Measurements from ENCODE around the gene DNAJC8.

The DNAJC8 gene

DNA sequence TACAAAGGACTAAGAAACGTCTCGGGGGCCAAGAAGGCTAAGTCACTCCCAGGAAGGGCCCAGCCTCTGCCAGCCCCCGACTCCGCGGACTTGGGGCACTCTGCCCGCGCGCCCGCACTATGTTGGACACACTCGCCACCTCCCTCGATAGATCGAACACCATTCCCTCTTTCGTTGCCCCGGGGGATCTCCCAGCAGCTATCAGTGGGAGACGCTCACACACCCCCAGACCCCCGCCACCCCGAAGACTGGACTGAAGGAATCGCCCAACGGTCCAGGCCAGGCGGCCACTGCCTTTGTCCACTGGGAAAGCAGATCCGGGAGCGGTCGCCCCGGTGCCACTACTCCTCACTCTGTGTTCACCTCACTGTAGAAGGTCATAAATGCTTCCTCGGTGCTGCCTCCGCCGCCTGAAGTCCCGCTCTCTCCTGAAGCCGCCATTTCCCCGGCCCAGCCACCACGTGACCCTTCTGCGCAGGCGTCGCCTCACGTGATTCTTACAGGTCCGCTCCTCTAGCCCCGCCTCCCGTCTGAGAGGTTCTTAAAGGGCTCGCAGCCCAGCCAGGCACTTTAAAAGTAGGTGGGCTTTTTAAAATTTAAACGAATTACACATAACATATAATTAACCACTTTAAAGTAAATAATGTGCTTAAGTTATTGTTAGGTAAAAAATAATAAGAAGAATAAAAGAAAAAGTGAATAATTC lies at the start of gene DNAJC8:
Gene DNAJC8 (minus strand): TSS at position 472 of the 706 bp plus-strand sequence. CDS start 31 bp downstream, at position 441.
- DNase-seq (ENCODE audit: low read depth) = peak; percentile 90

DNA sequence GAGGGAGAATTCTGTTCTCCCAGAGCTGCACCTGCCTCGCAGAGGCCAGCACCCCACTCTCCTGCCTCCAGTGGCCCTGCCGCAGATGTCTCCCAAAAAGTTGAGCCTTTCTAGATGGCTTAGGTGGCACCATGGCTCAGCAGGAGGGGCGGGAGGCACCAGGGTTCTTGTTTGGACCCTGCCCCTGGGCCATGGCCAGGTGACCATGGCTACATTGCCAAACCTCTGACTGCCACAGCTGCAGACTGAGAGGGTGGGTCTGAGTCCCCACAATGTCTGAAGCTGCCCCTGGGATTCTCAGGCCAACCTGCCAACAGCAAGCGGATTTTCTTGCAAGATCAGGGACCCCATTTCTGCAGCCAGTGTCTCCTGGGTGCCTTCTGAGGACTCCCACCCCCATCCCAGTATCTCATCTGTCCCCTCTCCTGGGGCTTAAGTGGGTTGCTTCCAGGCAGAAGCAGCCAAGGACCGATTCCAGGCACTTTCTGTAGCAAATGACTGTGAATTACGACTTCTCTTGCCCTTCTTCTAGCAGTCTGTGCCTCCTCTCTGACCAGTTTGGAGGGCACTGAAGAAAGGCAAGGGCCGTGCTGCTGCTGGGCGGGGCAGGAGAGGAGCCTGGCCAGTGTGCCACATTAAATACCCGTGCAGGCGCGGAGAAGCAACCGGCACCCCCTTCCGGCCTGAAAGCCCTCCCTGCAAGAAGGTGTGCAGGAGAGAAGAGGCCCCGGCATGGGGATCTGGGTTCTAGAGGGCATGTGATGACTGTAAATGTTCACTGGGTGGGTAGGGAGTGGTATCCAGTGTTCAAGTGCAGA lies 49.0 kb upstream of the DNAJC8 start:
- DNase-seq (ENCODE audit: low read depth) = no peak

- no peak for DNase-seq (ENCODE audit: low read depth)
Observed at GRCh38 chr1:28280977-28281381, 48.1 kb upstream of the DNAJC8 start.

DNA sequence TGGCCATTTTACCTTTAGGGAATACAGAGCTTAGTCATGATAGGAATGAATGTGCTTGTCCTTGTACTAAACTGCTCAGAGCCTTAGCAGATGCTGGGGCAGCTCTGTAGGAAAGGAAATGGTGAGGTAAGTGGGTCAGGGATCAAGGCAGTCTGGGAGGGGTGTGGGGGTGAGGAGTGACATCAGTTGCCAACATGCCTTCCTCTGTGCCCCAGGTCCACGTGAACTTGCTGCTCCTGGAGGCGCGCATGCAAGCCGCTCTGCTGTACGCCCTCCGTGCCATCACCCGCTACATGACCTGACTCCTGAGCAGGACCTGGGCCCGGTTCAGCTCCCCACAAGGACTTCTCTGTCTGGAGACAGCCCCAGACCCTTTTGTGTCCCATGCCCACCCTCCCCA lies 47.7 kb upstream of the DNAJC8 start:
- no peak for DNase-seq (ENCODE audit: low read depth)

GRCh38 chr1:28279721-28280120 lies 46.9 kb upstream of the DNAJC8 start:
- DNase-seq (ENCODE audit: low read depth) = no peak

GRCh38 chr1:28278763-28279162 lies 45.9 kb upstream of the DNAJC8 start:
- DNase-seq (ENCODE audit: low read depth) = no peak

DNA sequence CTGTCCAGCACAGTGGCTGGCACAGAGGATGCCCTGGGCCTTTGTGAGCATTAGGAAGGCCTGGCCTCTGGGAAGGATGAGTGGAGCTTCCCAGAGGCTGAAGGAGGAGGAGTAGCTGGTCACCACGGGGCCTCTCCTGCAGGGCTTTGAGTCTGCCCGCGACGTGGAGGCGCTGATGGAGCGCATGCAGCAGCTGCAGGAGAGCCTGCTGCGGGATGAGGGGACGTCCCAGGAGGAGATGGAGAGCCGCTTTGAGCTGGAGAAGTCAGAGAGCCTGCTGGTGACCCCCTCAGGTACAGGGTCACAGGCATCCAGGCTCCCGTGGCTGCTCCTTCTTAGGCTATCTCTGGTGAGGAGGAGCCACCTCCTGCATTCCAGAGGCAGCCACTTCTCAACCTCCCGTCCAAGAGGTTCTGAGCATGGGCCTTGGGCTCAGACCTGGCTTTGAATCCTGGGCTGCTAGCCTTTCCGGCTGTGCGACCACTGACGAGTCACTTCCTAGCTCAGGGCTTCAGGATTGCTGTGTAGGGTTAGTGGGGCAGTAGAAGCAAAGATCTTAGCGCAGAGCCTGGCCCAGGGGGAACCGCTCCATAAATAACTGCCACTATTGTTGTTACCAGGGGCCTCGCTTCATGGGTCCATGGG lies 40.5 kb upstream of the DNAJC8 start:
- DNase-seq (ENCODE audit: low read depth) = no peak

DNA sequence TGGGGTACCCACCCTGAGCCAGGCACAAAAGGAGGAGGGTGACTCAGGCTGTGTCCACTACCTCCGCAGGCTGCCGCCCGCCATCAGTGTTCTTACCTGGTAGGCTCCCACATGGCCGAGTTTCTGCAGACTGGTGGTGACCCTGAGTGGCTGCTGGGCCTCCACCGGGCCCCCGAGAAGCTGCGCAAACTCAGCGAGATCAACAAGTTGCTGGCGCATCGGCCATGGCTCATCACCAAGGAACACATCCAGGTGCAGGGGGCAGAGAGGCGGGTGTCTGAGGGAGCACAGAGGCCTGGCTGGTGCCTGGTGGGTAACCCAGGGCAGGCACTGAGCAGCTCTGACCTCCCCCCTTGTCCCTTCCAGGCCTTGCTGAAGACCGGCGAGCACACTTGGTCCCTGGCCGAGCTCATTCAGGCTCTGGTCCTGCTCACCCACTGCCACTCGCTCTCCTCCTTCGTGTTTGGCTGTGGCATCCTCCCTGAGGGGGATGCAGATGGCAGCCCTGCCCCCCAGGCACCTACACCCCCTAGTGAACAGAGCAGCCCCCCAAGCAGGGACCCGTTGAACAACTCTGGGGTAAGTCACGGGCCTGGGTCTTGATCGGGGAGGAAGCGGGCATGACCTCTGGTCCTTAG lies 39.5 kb upstream of the DNAJC8 start:
- no peak for DNase-seq (ENCODE audit: low read depth)

DNA sequence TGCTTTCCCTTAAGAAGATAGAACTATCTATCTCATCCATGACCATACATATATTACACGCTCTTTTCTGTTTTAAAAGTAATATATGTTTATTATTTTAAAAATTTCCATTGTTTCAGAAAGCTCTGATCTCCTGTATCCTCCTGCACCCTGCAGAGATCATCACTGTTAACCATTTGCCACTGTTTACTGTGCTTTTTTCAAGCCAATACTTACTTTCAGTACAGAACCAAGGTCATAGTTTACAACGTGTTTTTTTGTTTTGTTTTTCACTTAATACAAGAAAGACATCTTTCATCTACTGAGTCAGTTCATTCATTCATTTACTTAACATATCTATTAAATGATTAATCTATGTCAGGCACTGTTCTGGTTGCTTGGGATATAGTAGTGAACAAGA lies 36.7 kb upstream of the DNAJC8 start:
- no peak for DNase-seq (ENCODE audit: low read depth)

DNA sequence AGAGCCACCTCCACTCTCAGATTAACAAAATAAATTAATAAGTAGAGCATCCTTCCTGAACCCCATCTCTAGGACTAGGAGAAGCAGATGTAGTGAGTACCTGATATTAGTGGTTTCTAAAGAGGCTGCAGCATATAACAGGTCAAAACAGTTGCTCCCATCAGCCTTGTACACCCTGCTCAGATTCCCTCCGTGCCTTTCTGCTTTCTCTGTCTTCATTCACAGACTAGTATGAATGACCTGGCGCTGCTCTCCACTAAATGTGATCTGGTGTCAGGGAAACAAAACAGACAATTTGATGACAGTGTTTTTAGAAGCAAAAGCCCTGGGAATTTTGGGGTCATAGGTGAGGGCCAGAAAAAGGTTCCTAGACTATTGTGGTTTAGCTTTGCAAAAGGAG lies 34.8 kb upstream of the DNAJC8 start:
- DNase-seq (ENCODE audit: low read depth) = no peak

DNA sequence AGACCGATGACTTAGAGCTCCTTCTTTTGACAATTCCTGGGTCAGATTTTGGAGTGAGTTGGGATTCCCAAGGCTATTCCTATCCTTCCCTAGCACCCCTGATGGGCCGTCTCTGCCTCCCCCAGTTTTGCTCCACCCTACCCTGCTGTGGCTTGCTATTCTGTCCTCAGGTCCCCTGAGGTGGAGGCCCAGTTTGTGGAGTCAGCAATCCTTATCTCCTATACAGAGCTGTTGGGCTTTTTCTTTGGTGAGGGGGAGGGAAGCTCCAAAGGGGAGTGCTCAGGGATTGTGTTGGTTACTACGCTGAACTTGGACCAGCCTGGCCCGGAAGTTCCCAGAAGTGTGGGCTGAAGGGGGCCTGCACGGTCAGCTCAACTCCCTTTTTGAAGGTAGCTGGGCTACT lies 34.1 kb upstream of the DNAJC8 start:
- no peak for DNase-seq (ENCODE audit: low read depth)

DNA sequence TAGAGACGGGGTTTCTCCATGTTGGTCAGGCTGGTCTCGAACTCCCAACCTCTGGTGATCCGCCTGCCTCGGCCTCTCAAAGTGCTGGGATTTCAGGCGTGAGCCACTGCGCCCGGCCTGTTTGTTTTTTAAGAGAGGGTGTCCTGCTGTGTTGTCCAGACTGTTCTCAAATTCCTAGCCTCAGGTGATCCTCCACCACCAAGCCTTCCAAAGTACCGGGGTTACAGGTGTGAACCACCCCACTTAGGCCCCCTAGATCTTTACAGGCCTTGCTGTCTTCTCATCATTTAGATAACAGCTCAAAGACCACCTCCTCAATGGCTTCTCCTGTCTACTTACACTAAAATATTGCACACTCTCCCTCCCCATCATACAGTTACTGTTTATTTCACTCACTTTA lies 32.7 kb upstream of the DNAJC8 start:
- no peak for DNase-seq (ENCODE audit: low read depth)

- no peak for DNase-seq (ENCODE audit: low read depth)
Observed at GRCh38 chr1:28264897-28265296, 32.1 kb upstream of the DNAJC8 start.

DNA sequence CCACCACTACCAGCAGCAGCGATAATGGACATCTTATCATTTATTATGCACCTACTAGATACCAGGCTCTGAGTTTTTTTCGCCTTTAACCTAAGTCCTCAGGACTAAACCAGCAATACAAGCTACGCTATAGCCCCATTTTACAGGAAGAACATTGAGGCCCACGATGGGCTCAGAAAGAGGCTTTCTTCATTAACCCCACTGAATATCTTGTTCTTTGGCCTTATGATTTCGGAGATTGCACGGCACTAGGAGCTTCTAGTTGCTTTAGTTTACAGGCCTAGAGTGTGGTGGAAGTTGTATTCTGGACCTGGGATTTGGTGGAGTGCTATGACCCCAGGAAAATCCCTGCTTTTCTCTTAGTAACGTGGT lies 28.0 kb upstream of the DNAJC8 start:
- no peak for DNase-seq (ENCODE audit: low read depth)

GRCh38 chr1:28259934-28260802 lies 27.3 kb upstream of the DNAJC8 start:
- DNase-seq (ENCODE audit: low read depth) = peak; percentile 90

DNA sequence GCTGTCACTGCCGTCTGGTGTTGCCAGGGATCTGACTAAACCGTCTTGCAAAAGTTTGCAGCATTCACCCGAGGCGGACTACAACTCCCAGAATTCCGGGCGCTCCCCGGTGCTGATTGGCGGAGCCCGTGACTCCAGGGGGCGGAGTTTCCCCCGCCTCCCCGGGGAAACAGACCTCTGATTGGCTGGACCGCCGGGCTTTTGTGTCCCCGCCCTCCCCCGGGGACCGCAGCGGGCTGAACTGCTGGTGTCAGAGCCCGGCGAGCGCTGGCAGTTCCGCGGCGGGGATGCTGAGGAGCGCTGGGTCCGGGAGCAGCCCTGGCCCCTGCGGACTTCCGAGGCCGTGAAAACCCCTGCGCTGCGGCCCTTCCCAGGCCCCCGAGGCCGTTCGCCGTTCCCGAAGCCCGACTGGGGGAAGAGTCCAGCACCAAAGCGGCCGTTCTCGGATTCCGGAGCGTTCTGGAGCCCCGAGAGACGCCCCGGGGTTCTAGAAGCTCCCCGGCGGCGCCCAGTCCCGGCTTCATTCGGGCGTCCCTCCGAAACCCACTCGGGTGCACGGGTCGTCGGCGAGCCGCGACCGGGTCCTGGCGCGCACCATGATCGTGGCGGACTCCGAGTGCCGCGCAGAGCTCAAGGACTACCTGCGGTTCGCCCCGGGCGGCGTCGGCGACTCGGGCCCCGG lies 26.6 kb upstream of the DNAJC8 start, which contains the start of gene SESN2:
Gene SESN2 (plus strand): TSS at position 267 of the 682 bp plus-strand sequence. CDS start 330 bp downstream, at position 597.
- peak; percentile 99 for DNase-seq (ENCODE audit: low read depth)

DNA sequence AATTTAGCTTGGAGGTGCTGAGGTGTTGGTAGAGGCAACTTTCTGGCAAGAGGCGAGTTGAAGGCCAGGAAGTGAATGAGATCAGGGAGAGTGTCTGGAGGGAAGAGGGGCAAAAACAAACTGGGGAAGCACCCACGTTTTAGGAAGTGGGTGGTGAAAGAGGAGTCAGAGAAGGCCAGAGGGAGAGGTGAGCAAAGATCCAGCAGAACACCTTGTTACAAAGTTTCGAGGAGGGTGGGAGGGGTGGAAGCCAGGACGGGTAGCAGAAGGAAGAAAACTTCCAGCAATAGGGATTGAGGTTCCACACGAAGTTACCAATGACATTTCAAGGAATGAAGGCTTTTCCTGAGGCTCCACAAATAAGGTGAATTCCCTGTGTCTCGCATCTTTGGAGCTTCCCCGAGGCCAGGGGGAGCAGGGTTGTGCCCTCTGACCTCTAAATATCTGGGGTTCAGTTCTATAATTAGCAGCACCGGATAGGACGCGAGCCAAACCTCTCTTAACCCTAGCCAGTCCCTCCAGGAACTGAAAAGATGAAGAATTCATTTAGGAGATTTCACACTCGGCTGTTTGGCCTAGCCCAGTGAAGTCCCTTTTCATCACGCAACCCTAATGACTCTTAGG lies 25.9 kb upstream of the DNAJC8 start:
- no peak for DNase-seq (ENCODE audit: low read depth)

DNA sequence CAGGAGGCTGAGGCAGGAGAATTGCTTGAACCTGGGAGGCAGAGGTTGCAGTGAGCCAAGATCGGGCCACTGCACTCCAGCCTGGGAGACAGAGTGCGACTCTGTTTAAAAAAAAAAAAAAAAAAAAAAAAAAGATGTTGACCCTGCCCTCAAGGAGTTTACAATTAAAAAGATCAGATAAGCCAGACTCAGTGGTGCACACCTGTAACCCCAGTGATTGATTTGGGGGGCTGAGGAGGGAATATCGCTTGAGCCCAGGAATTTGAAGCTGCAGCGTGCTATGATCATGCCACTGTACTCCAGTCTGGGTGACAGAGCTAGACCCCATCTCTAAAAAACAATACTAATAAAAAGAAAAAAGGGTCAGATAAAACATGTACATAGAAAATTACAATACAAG lies 24.9 kb upstream of the DNAJC8 start:
- no peak for DNase-seq (ENCODE audit: low read depth)

GRCh38 chr1:28256197-28256827 lies 23.5 kb upstream of the DNAJC8 start:
- no peak for DNase-seq (ENCODE audit: low read depth)

DNA sequence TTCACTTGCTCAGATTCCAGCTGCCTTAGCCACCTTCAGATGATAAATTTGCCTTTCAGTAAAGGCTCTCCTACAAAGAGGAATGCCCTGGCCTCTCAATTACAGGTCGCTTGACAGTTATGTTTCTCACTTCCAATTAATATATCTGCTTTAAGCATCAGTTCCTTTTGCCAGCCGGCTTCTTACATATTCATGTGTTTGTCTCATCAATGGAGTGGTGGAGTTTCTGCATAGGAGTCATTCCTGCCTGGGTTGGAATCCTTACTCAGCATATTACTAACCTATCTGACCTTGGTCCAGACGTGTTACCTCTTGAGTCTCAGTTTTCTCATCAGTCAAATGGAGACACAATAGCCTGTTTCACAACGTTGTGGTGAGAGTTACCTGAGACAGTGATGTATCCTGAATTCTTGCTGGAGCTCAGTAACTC lies 17.1 kb upstream of the DNAJC8 start:
- no peak for DNase-seq (ENCODE audit: low read depth)

Measured in fibroblast of gingiva (primary cell).